Measurements from ENCODE around the gene CREBRF.
"Not testable (repeated sequence)": the region's sequence is repeated elsewhere in the genome, so short reads cannot be mapped to it uniquely, and the experiment has no call there.

Gene CREBRF

GRCh38 chr5:173025651-173026050, 30.5 kb upstream of the CREBRF start:
- DNase-seq (ENCODE audit: low read depth): no peak
- no peak overlapping the region for H3K4me3 ChIP-seq (ENCODE audit: low read length)
- TF ChIP-seq CTCF (conservative IDR thresholded peaks at IDR 0.05; ENCODE audit: low read depth, low read length): no peak

GRCh38 chr5:173027905-173028304, 28.2 kb upstream of the CREBRF start:
- TF ChIP-seq CTCF (conservative IDR thresholded peaks at IDR 0.05; ENCODE audit: low read depth, low read length): no peak
- no peak overlapping the region for H3K4me3 ChIP-seq (ENCODE audit: low read length)
- DNase-seq (ENCODE audit: low read depth): no peak

- no peak overlapping the region for H3K4me3 ChIP-seq (ENCODE audit: low read length)
- no peak for DNase-seq (ENCODE audit: low read depth)
Observed at GRCh38 chr5:173028811-173029327, 27.3 kb upstream of the CREBRF start.

GRCh38 chr5:173029499-173029921, 26.6 kb upstream of the CREBRF start:
- no peak for DNase-seq (ENCODE audit: low read depth)
- H3K4me3 ChIP-seq (ENCODE audit: low read length): no peak overlapping the region

More at GRCh38 chr5:173028811-173029327, 27.3 kb upstream of the CREBRF start:
- TF ChIP-seq CTCF (conservative IDR thresholded peaks at IDR 0.05; ENCODE audit: low read depth, low read length): no peak

GRCh38 chr5:173032096-173032495, 24.1 kb upstream of the CREBRF start:
- not testable (repeated sequence) for DNase-seq (ENCODE audit: low read depth); H3K4me3 ChIP-seq (ENCODE audit: low read length)

More at GRCh38 chr5:173029499-173029921, 26.6 kb upstream of the CREBRF start:
- TF ChIP-seq CTCF (conservative IDR thresholded peaks at IDR 0.05; ENCODE audit: low read depth, low read length): no peak

- TF ChIP-seq CTCF (conservative IDR thresholded peaks at IDR 0.05; ENCODE audit: low read depth, low read length): no peak
- no peak overlapping the region for H3K4me3 ChIP-seq (ENCODE audit: low read length)
- no peak for DNase-seq (ENCODE audit: low read depth)
Observed at GRCh38 chr5:173032730-173033129, 23.4 kb upstream of the CREBRF start.

GRCh38 chr5:173033923-173034322, 22.2 kb upstream of the CREBRF start:
- DNase-seq (ENCODE audit: low read depth): no peak
- no peak for TF ChIP-seq CTCF (conservative IDR thresholded peaks at IDR 0.05; ENCODE audit: low read depth, low read length)
- no peak overlapping the region for H3K4me3 ChIP-seq (ENCODE audit: low read length)
